Endothelial cell of umbilical vein (primary cell): ENCODE results near the gene MYO19.

Source experiments
- EZH2 ChIP-seq: IDR thresholded peaks from 2 replicates; pipeline ENCODE4 v1.6.1; 2012; ENCODE audit warnings: borderline replicate concordance, low read depth, mild to moderate bottlenecking, moderate library complexity, low read length, inconsistent platforms; ENCODE audit not compliant: severe bottlenecking
- GATA2 ChIP-seq: IDR thresholded peaks from 2 replicates; pipeline ENCODE4 v1.7.0; 2011; ENCODE audit warnings: low read depth, mild to moderate bottlenecking, moderate library complexity, mixed read lengths, low read length; ENCODE audit not compliant: insufficient read length, insufficient read depth
- POLR2AphosphoS5 ChIP-seq: IDR thresholded peaks from 2 replicates; pipeline ENCODE4 v1.6.1; 2012; ENCODE audit warnings: low read depth, mild to moderate bottlenecking, control low read depth, low read length, moderate library complexity; ENCODE audit not compliant: insufficient read depth
- TF ChIP-seq, protein P1 (sequence below), 2 donors: IDR thresholded peaks; 1 replicate in 1 of 2; 2 replicates in 1 of 2; pipeline ENCODE4 v1.5.1; 2011; ENCODE audit warnings: low read length in 2 of 2, mild to moderate bottlenecking in 2 of 2, moderate library complexity in 2 of 2, control low read depth in 1 of 2, inconsistent platforms in 1 of 2, low read depth in 1 of 2; ENCODE audit not compliant: insufficient read depth in 1 of 2; ENCODE audit errors: extremely low read depth in 1 of 2

DNA sequence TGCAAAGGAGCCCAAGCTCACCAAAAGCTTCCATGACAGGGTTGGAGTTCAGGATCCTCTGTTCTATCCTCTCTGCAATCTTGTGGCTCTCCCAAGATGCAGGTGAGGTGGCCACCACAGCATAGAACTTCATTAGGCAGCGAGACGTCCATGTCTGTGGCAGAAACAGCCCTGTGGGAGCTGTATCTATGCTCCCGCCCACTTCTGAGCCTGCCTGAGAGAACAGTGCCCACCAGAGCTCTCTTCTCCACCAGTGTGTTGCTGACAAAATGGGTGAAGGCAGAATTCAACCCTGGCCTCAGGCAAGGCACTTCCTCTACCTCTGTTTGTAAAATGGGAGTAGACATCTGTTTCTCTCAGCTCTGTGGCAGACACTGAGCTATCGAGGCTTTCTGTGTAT, 18.8 kb downstream of the MYO19 start:
- TF ChIP-seq EZH2, result no peak
- TF ChIP-seq, protein P1, sequence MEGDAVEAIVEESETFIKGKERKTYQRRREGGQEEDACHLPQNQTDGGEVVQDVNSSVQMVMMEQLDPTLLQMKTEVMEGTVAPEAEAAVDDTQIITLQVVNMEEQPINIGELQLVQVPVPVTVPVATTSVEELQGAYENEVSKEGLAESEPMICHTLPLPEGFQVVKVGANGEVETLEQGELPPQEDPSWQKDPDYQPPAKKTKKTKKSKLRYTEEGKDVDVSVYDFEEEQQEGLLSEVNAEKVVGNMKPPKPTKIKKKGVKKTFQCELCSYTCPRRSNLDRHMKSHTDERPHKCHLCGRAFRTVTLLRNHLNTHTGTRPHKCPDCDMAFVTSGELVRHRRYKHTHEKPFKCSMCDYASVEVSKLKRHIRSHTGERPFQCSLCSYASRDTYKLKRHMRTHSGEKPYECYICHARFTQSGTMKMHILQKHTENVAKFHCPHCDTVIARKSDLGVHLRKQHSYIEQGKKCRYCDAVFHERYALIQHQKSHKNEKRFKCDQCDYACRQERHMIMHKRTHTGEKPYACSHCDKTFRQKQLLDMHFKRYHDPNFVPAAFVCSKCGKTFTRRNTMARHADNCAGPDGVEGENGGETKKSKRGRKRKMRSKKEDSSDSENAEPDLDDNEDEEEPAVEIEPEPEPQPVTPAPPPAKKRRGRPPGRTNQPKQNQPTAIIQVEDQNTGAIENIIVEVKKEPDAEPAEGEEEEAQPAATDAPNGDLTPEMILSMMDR (IDR thresholded peaks at IDR 0.05; ENCODE audit: extremely low read depth in 1 of 2, insufficient read depth in 1 of 2, low read depth in 1 of 2, low read length in 2 of 2), result no peak
- TF ChIP-seq GATA2, result no peak
- no peak for TF ChIP-seq POLR2AphosphoS5
